Cortex of kidney (tissue), 1 donor: Measurements from ENCODE around the gene FBXL17.
"Not testable (repeated sequence)": the region's sequence is repeated elsewhere in the genome, so short reads cannot be mapped to it uniquely, and the experiment has no call there.

ENCODE experiments used
- DNase-seq: peaks from one replicate; lab custom pipeline; 2025; lab: John Stamatoyannopoulos, UW

FBXL17 gene

GRCh38 chr5:108303611-108304010 is 78.3 kb downstream of the FBXL17 start:
- no peak for DNase-seq

- DNase-seq, result no peak
Measured at GRCh38 chr5:108303086-108303485, 78.8 kb downstream of the FBXL17 start.

- no peak for DNase-seq
Measured at GRCh38 chr5:108297042-108297601, 84.8 kb downstream of the FBXL17 start.

- DNase-seq, result no peak
Measured at GRCh38 chr5:108295578-108296368, 86.1 kb downstream of the FBXL17 start.

- no peak for DNase-seq
Measured at GRCh38 chr5:108280960-108281569, 100.8 kb downstream of the FBXL17 start.

- DNase-seq, result no peak
Measured at GRCh38 chr5:108280248-108280647, 101.7 kb downstream of the FBXL17 start.

- no peak for DNase-seq
Measured at GRCh38 chr5:108278285-108279240, 103.3 kb downstream of the FBXL17 start.

- DNase-seq, result no peak
Measured at GRCh38 chr5:108276187-108277050, 105.5 kb downstream of the FBXL17 start.

- DNase-seq, result not testable (repeated sequence)
Measured at GRCh38 chr5:108274080-108274479, 107.8 kb downstream of the FBXL17 start.

GRCh38 chr5:108271127-108271526 is 110.8 kb downstream of the FBXL17 start:
- no peak for DNase-seq

- DNase-seq, result no peak
Measured at GRCh38 chr5:108266242-108266641, 115.7 kb downstream of the FBXL17 start.

GRCh38 chr5:108264533-108264932 is 117.4 kb downstream of the FBXL17 start:
- no peak for DNase-seq

GRCh38 chr5:108263338-108263737 is 118.6 kb downstream of the FBXL17 start:
- no peak for DNase-seq

GRCh38 chr5:108260858-108261170 is 121.1 kb downstream of the FBXL17 start:
- no peak for DNase-seq

- DNase-seq, result no peak
Measured at GRCh38 chr5:108260117-108260857, 121.6 kb downstream of the FBXL17 start.

- DNase-seq, result no peak
Measured at GRCh38 chr5:108259306-108259705, 122.6 kb downstream of the FBXL17 start.

- DNase-seq, result no peak
Measured at GRCh38 chr5:108257996-108258395, 123.9 kb downstream of the FBXL17 start.

GRCh38 chr5:108255468-108255867 is 126.4 kb downstream of the FBXL17 start:
- DNase-seq, result no peak

- DNase-seq, result no peak
Measured at GRCh38 chr5:108251350-108251749, 130.5 kb downstream of the FBXL17 start.

GRCh38 chr5:108249785-108250426 is 132.0 kb downstream of the FBXL17 start:
- DNase-seq, result no peak
